Prostate gland (tissue), 2 donors: Measurements from ENCODE around the gene DDO.

Source experiments
- CTCF ChIP-seq, 4 experiments: fragments of 200-600 bp in 2 of 4; fragments of 450-650 bp in 2 of 4; sonication (generic) in 2 of 4; IDR thresholded peaks; 1 replicate in 3 of 4; 2 replicates in 1 of 4; pipeline ENCODE4 v1.5.1; 2016 to 2019; ENCODE audit warnings: antibody characterized with exemption in 4 of 4, mild to moderate bottlenecking in 2 of 4, moderate library complexity in 2 of 4
- POLR2A ChIP-seq: fragments of 450-650 bp; IDR thresholded peaks from one replicate; pipeline ENCODE4 v1.6.1; 2016; ENCODE audit warnings: antibody characterized with exemption, mild to moderate bottlenecking

GRCh38 chr6:110363748-110364147 lies 51.6 kb downstream of the DDO start:
- TF ChIP-seq CTCF (IDR thresholded peaks at IDR 0.05) (no peak), POLR2A (no peak)
